NCI-H748 treated with DMSO at 0.1 percent for 48 hours (cell line): ENCODE results near the gene SLC25A20.

Experiments
- DNase-seq: peaks from one replicate; lab custom pipeline; 2025; lab: John Stamatoyannopoulos, UW

Gene SLC25A20

DNA sequence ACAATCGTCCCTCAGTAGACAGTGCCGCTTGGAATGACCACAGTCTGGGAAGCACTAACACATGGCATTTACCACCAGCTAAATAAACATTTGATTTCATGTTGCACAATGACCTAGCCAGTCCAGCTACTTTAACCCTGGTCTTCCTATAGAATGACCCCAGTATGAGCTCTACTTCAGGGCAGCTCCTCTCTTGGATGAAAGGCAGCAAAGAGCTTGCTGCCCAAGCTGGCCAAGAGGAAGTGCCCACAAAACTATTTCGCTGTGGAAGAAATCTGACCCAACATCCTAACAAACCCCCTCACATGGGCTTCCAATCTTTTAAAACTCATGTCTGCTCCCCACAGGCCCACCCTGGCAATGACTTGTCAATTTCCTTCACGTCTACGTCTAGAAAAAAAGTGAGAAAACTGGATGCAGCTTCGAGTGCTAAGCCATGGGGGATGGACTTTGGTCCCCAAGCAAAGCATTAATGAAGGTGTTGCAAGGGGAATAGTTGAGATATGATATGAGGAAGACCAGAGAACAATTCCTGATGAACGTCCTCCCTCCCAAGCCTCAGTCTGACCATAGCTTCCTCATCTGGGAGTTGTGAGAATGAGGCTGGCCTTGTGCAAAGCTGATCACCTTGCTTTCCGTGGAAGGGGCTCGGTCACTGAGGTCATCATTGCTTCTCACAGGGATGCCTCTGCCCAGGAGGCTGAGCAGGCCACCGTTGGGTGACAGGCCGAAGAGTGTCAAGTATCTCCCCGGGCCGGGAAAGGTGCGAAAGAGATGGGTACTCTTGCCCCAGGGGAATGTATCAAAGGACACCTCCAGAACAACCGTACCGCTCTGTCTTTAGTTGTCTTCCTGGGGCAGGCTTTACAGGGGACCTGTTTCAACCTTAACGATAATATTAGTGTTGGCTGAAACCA lies 964 bp downstream of the SLC25A20 start:
- no peak for DNase-seq

DNA sequence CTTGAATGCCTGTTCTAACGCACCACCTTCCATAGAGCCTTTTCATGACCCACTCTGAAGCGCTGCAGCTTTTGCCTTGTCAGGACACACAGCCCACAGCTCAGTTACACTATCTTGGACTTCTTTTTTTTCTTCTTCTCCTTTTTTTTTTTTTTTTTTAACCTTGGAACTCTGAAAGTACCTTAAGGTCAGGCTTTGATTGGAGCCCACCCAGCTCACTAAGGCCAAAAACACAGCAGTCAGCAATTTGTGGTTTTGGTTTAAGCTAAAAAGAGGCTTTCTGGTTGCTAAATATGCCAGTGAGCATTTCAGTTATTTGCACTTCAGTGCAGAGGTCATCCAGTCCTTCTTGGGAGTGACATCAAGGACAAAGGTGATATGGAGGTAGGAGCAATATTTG lies 1.7 kb downstream of the SLC25A20 start:
- no peak for DNase-seq

DNA sequence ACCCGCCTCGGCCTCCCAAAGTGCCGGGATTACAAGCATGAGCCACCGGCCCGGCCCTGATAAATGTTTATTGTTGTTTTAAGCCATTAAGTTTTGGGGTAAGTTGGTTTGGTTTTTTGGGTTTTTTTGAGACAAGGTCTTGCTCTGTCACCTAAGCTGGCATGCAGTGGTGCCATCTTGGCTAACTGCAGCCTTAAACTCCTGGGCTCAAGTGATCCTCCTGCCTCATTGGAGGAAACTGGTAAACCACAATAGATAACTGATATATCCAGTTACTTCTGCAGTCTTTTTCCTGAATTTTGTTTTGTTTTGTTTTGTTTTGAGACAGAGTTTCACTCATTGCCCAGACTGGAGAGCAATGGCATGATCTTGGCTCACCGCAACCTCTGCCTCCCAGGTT lies 4.2 kb downstream of the SLC25A20 start:
- DNase-seq, result no peak

DNA sequence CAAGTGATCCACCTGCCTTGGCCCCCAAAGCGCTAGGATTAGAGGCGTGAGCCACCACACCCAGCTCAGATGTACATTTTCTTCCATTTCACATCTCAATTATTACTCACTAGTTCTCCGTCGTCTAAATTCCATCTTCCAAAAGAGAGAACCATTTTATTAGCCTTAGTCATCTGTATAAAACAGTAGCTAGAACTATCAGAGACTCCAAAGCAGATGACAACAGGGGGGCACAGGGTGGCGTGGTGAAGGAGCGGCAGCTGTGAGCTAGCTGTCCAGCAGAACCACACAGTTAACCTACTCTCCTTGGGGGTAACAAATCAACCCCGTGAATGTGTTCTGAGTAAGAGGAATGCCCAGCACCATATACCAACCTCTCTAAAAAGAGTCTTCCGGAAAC lies 7.1 kb downstream of the SLC25A20 start:
- no peak for DNase-seq

DNA sequence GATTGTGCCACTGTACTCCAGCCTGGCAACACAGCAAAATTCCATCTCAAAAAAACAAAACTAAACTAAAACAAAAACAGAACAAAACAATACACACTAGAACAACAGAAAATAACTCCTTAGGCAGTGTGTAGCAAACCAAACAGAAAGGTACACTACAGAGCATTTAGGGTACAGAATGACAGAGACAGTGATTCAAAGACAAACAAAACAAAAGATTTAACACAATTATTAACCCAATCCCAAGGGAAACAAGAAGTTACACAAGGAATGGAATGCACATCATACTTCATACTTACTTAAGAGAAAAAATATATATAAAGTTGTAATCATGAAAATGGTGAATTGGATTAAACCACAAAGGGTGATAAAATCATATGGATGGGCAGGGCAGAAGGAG lies 12.9 kb downstream of the SLC25A20 start:
- no peak for DNase-seq

DNA sequence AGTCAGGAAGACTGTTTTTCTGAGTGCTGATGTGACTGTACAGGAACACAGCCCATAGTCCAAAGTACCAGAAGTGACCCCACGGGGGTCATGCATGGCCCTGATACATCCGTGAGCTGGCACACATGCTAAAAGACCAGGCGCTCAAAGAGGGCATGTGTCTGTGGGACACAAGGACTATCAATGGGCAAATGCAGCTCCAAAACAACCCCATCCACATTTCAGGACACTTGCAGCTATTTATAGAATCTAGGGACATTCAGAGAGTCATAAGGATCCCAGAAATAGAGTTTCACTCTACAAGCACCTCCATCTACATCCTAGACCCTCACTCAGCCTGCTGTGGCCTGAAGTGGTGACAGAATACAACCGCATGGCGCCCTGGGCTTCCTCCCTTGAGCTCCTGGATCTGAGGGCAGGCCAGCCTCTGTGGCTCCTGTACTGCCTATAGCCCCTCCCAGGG lies 17.0 kb downstream of the SLC25A20 start:
- no peak for DNase-seq

DNA sequence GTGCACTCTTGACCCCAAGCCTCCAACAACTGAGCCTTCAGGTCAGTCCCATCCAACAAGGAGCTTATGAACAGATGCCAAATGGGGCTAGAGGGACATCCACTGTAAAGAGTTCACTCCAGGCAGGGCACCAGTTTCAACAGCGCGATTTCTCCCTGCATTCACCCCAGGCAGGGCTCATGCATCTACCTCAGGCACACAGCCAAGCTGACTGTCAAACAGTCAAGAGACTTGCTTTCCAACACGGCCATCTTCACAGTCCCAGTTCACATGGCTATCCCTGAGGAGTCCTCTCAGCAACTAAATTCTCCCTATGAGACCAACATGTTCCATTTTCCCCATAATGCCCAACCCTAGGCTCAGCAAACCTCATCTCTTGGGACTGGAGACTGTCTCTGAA lies 17.7 kb downstream of the SLC25A20 start:
- no peak for DNase-seq

DNA sequence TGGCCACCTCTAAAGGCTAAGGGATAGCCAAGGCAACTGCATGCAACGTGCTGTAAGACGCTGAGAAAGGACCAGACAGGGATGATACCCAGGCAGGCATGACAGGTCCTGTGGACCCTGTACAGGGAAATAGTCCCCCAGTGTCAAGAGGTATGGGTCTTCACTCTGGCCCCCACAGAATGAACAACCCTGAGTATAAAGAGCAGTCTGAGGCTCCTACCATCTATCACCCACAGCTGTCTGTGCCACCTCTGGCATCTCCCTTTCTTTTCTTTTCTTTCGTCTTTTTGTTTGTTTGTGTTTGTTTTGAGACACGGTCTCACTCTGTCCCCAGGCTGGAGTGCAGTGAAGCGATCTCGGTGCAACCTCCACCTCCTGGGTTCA lies 18.7 kb downstream of the SLC25A20 start:
- DNase-seq, result no peak

DNA sequence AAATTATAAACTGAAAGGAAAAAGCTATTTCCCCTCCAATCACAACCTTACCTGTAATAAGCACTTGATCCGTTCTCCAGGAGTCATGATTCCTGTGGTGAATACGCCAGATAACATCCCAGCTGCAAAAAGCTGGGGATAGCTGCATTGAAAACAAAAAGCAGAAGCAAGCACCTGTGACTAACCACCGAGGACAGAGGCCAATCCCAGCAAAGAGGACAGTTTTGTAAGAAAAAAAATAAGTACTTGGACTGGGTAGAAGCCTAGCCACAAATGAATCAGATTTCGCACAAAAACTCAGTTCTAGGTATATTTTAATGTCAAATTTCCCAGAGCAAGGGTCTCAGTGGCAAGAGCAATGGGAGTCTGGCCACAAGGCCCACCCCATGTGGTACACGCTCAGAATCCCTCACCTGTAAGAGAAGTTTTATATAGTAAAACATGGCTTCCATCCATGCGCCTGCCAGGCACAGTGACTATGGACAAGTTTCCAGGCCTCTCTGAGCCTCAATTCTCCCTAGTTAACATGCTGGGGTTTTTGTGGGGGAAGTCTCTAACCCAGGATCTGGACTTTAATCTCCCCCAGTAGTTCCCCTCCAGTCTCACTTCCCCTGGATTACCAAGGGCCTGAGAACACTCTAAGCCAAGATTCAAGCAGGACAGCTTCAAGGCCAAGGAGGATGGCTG lies 19.2 kb downstream of the SLC25A20 start:
- no peak for DNase-seq

DNA sequence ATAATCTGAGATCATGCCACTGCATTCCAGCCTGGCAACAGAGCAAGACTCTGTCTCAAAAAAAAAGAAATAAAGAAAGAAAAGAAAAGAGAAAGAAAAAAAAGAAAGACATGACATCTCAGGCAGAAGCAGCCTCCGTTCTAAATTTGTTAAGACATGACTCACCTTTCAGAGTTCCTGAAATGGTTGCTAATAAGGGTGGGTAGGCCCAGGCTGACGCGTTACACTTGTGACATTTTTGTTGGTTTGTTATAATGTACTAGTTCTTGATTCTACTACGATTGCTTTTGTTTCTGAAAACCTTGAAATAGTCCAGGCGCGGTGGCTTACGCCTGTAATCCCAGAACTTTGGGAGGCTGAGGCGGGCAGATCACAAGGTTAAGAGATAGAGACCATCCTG lies 21.0 kb downstream of the SLC25A20 start:
- DNase-seq, result no peak

DNA sequence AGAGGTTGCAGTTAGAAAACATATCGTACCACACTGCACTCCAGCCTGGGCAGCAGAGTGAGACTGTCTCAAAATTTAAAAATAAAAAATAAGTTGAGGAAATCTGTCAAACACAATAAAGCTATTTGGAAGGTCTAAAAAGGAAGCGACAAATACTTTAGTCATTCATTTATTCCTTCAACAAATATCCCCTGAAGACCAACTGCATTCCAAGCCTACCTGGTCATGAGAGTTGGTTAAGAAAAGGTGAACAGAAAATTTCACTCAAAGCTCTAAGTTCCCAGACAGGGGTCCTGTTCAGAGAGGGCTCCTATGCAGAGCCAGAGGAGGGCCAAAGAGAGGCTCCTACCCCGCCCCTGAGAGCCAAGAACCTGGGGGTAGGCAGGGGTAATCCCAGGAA lies 35.6 kb downstream of the SLC25A20 start:
- no peak for DNase-seq

DNA sequence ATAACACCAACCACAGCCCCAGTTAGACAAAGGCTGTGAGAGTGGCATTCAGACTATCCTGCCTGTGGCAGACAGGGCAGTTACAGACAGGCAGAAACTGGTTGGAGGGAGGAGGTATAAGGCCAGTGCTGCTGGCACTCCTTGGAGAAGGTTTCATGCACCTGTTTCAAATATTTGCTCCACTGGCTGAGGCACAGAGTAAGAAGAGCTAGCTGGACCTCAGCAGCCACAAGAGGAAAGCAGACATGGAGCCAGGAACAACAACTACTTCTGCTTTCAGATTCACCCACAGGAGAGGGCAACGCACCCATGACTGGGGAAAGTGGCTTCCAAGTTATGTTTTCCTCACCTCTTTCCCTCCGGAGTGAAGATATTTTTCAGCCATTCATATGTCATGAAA lies 39.5 kb downstream of the SLC25A20 start:
- DNase-seq, result no peak

DNA sequence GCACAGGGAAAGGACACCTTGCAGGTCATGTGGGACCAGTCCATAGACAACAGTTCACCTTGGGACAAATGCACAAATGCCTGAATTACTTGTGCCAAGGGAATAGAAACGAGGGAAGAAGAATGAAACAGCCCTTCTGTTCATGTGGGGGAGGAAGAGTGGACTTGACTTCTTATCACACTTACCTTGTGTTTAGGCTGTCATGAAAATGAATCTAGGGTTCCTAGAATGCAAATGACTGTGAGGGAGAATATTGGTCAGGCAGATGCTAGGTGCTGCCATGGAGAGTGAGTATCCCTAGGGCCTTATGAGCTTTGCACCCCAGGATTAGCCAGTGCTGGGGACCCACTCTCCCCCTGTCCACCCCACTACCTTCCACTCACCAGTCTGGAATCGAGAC lies 40.0 kb downstream of the SLC25A20 start:
- DNase-seq, result no peak

DNA sequence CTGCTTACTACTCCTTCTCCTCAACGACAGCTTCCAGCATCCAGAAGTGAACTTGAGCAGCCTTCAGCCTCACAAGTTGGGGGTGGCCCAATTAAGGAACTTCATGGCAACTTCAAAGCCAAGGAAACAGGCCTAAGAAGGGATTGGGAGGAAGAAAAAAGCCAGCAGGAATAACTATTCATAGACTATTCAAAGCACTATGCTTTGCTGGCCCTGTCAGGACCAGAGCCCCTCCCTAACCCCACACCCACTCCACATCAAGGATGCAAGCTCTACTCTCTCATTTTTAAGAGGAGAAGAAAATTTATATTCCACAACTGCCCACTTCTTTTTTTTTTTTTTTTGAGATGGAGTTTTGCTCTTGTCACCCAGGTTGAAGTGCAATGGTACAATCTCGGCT lies 41.0 kb downstream of the SLC25A20 start:
- DNase-seq, result no peak

DNA sequence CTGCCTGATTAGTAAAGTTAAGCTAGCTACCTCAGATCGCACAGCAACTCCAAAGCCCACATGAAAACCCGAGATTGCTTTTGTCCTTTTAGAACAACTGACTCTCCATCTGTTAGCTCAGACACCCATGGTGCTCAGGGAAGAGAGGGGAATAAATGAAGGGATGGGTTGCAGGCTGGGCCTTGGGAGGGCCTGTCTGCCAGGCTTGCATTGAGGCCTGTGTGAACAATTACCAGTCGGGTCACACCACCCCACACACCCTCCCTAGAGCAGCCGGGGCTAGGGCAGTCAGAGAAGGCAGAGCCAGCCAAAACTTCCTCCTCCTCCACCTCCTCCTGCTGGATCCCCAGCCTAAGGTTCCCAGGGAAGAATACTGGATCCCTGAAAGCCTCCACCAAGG lies 42.2 kb downstream of the SLC25A20 start:
- no peak for DNase-seq

DNA sequence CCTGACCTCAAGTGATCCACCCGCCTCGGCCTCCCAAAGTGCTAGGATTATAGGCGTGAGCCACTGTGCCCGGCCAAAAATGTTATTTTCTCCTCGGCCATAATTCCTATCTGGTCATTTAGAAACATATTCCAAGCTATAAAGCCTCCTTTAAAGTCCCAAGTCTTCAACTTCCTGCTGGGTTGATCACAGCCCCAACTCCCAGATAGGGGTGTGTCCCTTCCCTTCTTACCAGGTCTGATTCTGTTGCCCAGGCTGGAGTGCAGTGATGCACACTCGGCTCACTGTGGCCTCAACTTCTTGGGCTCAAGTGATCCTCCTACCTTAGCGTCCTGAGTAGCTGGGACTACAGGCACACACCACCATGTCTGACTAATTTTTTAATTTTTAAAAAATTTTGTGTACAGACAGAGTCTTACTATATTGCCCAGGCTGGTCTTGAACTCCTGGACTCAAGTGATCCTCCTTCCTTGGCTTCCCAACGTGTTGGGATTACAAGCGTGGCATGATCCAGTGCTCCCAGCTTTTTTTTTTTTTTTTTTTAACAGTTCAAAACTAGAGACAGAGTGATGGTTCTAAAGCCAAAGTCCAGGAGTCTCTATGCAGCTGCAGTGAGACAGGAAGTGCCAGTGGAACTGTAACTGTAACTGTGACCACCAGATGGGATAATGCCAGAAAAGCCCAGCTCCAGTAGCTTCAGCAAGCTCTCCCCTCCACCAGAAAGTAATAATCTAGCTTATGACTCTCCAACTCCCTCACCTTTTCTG lies 42.8 kb downstream of the SLC25A20 start:
- DNase-seq, result no peak

DNA sequence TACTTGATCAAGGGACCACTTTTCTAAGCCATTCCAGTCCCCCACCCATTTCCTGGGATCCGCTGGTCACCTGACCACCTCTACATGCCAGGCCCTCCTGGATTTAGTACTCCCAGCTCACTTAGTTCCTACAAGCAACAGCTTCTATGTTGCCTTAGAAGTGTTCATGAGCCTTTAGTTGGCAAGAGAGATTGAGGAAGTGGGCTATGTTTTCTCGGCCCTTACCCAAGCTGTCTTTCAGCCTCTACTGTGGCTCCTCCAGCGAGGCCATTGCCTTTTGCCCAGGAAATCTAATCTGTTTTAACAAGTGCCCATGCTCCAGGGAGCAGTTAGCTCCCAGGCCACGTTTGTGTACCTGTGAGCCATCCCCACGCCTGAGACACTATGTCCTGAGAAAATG lies 46.5 kb downstream of the SLC25A20 start:
- DNase-seq, result no peak

DNA sequence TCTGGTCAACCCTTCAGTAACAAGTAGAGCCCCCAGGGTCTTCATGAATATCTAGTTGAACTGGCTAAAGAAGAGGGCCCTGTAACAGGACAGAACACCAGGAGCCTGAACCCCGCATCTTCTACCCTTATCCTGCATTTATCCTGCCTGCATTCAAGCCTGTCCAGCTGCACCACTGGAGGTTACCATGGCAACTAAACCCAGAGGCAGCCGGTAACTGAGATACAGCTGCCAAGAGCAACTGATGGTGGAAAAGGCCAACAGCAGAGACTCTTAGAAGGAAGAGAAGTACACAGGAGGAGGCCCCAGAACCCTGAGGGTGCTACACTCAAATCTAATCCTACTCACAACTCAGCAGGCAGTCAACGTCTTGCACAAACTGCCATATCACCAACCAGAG lies 47.3 kb downstream of the SLC25A20 start:
- no peak for DNase-seq

DNA sequence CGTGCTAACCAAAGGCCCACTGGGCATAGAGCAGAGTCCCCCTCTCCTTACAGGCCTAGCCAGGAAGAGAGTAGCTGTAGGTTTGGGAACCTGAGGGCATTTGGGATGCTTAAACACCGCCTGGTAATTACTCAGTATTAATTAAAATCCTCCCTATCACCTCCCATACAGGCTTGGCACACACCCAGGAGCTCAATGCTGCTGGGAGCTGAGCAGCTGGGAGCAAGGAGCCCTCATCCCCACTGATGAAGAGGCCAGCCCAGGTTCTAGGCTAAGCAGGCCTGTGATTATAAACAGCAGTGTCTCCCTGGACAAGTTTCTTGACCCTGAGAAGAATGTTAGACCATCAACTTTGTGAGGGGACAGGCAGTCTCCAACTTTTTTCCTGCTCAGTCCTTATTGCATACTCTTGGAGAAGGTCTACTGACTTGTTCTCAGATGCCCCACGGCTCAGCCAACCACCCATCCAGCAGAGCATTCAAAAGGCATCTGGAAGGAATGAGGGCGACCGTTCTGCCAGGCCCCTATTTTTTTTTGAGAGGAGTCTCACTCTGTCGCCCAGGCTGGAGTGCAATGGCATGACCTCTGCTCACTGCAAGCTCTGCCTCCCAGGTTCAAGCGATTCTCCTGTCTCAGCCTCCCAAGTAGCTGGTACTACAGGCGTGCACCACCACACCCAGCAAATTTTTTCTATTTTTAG lies 49.7 kb downstream of the SLC25A20 start:
- DNase-seq, result no peak

DNA sequence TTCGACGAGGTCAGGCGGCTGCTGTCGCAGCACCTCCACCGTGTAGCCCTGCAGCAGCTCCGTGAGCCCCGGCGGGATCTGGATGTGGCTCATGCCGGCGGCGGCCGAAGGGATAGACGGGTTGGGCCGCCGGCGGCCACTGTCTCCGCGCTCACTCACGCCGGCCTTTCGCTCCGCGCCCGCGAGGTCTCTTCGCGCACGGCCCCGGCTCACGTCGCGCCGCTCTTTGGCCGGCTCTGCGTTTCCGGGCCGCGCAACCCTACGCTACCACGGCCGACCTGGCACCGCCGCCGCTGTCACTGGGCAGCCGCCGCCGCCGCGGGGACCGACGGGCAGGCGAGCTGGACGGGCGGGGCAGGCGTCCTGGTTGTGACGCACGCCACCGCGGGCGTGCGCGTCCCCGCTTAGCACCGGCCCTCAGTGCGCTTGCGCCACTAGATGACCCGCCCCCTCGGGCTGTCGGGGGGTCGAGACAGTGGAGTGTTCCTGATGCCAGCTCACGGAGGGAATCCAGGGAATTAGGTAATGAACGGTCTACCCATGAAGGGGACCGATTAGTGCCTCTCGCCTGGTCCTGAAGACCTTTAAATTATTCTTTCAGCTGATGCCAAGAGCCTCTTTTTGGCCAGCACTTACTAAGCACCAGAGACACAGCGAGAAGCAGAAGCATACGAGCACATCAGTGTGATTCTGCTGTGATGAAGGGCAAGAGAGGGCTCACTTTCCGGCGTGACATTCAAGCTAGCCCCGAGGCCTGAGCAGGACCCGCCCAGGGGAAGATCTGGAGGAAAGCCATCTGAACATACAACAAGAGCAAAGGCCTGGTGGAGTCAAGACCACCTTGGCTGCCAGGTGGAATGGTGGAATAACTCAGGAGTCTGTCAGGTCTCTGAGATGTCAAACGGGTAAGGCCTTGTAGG lies 50.9 kb downstream of the SLC25A20 start, which contains the start of gene PRKAR2A:
TSS of gene PRKAR2A (minus strand) at position 371 of the 920 bp plus-strand sequence. CDS start at position 93, 278 bp downstream.
- peak; percentile 54 for DNase-seq

DNA sequence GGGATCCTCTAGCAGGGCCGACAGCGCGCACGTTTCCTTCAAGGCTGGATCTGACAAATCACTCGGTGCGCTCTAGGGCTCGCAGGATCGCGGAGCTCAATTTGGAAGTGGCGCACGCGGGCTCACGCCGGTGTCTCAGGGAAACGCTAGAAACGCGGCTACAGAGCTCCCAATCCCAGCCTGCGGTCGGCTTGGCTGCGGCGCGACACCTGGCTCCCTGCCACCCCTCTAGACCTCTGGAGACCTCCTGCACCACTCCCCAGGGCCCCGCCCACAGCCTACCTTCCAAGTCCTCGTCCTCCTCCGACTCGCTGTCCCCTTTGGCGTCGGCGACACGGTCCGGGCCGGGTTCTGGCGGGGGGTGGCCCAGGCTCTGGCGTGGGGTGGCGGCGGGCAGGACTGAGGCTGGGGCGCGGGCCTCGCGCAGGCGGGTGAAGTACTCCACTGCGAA lies 51.6 kb downstream of the SLC25A20 start:
- peak; percentile 36 for DNase-seq
